Neural cell (in vitro differentiated cells): ENCODE results near the gene AVPR1B.

ENCODE experiments used
- POLR2AphosphoS5 ChIP-seq: IDR thresholded peaks from 2 replicates; pipeline ENCODE4 v1.6.1; 2012
- RAD21 ChIP-seq: fragments of 450-650 bp; conservative IDR thresholded peaks from 2 replicates; pipeline ENCODE4 v1.6.1; 2014; ENCODE audit warnings: antibody characterized with exemption, mild to moderate bottlenecking, moderate library complexity

- TF ChIP-seq POLR2AphosphoS5 (no peak), RAD21 (no peak)
These were observed 49.5 kb downstream of the AVPR1B start for GRCh38 chr1:206067486-206068227.
